OCI-LY3 (cell line): ENCODE data around the gene HECW1.

Source experiments
- CTCF ChIP-seq: fragments of 200-600, 300-600 bp; sonication (generic); IDR thresholded peaks from 2 replicates; pipeline ENCODE4 v1.5.1; 2014; ENCODE audit warnings: antibody characterized with exemption, low read length, low read depth
- EZH2phosphoT487 ChIP-seq: fragments of 200-600 bp; shearing (Covaris generic); IDR thresholded peaks from 2 replicates; pipeline ENCODE4 v1.6.1; 2018; ENCODE audit warnings: antibody characterized with exemption, mixed run types, low read depth

GRCh38 chr7:43491123-43491522 is 378.7 kb downstream of the HECW1 start:
- TF ChIP-seq CTCF (no peak), EZH2phosphoT487 (no peak)
